Measurements from ENCODE around the gene STRAP.
A peak's percentile ranks its signal among the peaks of the same experiment; 100 is the strongest.

DNA sequence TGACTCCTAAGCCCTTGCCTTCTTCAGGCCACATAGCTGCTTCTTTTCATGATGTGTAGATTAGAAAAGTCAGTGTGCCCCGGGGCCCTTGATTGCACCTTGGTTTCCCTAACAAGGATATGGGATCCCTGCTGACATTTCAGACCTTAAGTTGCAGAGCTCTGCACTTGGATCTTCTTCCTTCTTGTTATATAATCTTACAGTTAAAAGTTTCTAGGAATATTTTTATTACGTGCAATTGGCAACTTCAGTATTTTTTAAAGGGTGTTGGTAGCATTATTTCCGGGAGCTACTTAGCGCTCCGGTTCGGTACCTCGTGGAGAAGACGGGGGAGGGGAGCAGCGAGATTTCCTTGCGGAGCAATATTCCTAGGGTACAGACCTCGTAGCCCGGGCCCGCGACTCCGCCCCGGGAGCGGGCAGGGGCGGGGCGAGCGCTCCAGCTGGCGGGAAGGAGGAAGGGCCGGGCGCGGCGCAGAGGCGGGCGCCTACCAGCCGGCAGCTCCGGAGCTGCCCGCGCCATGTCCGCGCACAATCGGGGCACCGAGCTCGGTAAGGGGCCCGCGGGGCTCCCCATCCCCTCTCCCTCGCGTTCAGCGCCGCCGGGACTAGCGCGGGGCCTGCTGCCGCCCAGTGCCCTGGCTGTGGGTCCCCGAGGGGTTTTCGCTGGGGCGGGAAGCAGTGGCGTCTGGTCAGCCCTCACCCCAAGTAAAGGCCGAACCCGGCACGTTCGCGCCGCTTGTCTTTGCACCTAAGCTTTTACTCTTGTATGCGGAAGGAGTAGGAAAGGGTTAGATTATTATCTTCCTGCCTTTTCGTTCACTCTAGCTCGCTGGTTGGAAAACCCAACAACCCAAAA, 28.9 kb downstream of the STRAP start, which contains the start of gene DERA:
- TF ChIP-seq, protein P1, sequence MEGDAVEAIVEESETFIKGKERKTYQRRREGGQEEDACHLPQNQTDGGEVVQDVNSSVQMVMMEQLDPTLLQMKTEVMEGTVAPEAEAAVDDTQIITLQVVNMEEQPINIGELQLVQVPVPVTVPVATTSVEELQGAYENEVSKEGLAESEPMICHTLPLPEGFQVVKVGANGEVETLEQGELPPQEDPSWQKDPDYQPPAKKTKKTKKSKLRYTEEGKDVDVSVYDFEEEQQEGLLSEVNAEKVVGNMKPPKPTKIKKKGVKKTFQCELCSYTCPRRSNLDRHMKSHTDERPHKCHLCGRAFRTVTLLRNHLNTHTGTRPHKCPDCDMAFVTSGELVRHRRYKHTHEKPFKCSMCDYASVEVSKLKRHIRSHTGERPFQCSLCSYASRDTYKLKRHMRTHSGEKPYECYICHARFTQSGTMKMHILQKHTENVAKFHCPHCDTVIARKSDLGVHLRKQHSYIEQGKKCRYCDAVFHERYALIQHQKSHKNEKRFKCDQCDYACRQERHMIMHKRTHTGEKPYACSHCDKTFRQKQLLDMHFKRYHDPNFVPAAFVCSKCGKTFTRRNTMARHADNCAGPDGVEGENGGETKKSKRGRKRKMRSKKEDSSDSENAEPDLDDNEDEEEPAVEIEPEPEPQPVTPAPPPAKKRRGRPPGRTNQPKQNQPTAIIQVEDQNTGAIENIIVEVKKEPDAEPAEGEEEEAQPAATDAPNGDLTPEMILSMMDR (IDR thresholded peaks at IDR 0.05): peak in 2 of 7 experiments; percentile 13 to 41
- TF ChIP-seq POLR2AphosphoS5 (IDR thresholded peaks at IDR 0.05) (peak in 2 of 3 donors; percentile 74 to 79), EP300 (IDR thresholded peaks at IDR 0.05) (no peak), POLR2A (IDR thresholded peaks at IDR 0.05) (peak in 1 of 4 donors; percentile 60)
